Upper lobe of right lung (tissue), 1 donor: ENCODE results near the gene GPR137. TPM values are rescaled to one million over a fixed set of nuclear protein-coding genes. Genes with fewer than 3 reads are reported as not detected.
"Not testable (repeated sequence)": the region's sequence is repeated elsewhere in the genome, so short reads cannot be mapped to it uniquely, and the experiment has no call there.

Experiments
- ATAC-seq: fragments of 200-7000 bp; cut with Tn5 transposase; one replicate; pipeline ENCODE4 v1.9.1; 2020; ENCODE audit warnings: mild to moderate bottlenecking, moderate library complexity
- DNase-seq: peaks from one replicate; pipeline ENCODE4 v3.0.0-alpha.2; 2020
- H3K27ac ChIP-seq: fragments of 200-600 bp; one replicate; pipeline ENCODE4 v1.8.0; 2022
- H3K27me3 ChIP-seq: fragments of 200-600 bp; one replicate; pipeline ENCODE4 v1.8.0; 2022; ENCODE audit warnings: mild to moderate bottlenecking
- H3K36me3 ChIP-seq: fragments of 200-600 bp; one replicate; pipeline ENCODE4 v1.8.0; 2022
- H3K4me1 ChIP-seq: fragments of 200-600 bp; one replicate; pipeline ENCODE4 v1.8.0; 2022
- H3K4me3 ChIP-seq: fragments of 200-600 bp; one replicate; pipeline ENCODE4 v1.8.0; 2022; ENCODE audit warnings: mild to moderate bottlenecking
- H3K9me3 ChIP-seq: fragments of 200-600 bp; one replicate; pipeline ENCODE4 v1.8.0; 2022
- intact Hi-C: fragments of 100-400 bp; cut with DNase I; formaldehyde crosslinking; loops from one replicate; pipeline ENCODE4 v1.11.0; 2022
- total RNA-seq: library from RNA; stranded (reverse); fragmentation: NEBNext Ultra II Directional; extraction: Animal tissue kit (Norgen Biotek cat#: 25700); gene quantifications from one replicate; pipeline ENCODE4 v1.2.1, GENCODE V29; 2021
- TF ChIP-seq, protein P1 (sequence below): fragments of 200-600 bp; IDR thresholded peaks from one replicate; pipeline ENCODE4 v1.8.0; 2022; ENCODE audit warnings: antibody characterized with exemption
- donor health status: DM: no; HTN: yes; CAD: no; lungs with severe emphysema.

GPR137 gene
- total RNA-seq, 1 donor from 2014 or later: 38.6 TPM

DNA sequence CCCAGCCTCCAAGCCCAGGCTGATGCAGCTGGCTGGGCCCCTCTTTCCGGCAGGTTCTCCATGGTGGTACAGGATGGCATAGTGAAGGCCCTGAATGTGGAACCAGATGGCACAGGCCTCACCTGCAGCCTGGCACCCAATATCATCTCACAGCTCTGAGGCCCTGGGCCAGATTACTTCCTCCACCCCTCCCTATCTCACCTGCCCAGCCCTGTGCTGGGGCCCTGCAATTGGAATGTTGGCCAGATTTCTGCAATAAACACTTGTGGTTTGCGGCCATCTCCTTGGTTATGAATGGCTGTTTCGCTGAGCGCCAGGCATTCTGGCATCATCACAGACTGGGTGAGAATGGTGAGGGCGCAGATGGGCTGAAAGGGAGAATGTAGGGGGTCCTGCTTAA is 35.9 kb downstream of the GPR137 start:
- Histone ChIP-seq H3K27me3 (no peaks in the 10 kb centered on the region), H3K27ac (peak overlapping the region; percentile 65), H3K4me1 (peaks cover 14% of the 10 kb centered on the region), H3K4me3 (no peak overlapping the region), H3K36me3 (peaks cover 7% of the 10 kb centered on the region), H3K9me3 (no peaks in the 10 kb centered on the region)
- intact Hi-C loops: no loop called here
- ATAC-seq (peak; percentile 47), DNase-seq (peak; percentile 83)
- TF ChIP-seq, protein P1, sequence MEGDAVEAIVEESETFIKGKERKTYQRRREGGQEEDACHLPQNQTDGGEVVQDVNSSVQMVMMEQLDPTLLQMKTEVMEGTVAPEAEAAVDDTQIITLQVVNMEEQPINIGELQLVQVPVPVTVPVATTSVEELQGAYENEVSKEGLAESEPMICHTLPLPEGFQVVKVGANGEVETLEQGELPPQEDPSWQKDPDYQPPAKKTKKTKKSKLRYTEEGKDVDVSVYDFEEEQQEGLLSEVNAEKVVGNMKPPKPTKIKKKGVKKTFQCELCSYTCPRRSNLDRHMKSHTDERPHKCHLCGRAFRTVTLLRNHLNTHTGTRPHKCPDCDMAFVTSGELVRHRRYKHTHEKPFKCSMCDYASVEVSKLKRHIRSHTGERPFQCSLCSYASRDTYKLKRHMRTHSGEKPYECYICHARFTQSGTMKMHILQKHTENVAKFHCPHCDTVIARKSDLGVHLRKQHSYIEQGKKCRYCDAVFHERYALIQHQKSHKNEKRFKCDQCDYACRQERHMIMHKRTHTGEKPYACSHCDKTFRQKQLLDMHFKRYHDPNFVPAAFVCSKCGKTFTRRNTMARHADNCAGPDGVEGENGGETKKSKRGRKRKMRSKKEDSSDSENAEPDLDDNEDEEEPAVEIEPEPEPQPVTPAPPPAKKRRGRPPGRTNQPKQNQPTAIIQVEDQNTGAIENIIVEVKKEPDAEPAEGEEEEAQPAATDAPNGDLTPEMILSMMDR: no peak

DNA sequence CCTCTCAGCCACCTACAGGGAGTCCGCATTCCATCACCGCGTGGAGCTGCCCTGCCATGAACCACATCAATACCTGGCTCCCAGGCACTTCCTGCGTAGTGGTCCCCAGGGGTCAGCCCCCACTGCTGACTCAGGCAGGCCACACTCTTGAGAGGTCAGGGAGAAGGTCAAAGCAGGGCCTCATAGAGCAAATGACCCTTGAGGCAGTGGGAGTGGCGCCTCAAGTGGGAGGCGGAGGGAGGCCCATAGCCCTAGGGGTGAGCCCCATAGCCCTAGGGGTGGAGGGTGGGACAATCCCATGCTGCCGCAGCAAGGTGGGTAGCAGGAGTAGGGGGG is 37.2 kb downstream of the GPR137 start:
- Histone ChIP-seq H3K4me1 (peaks cover 12% of the 10 kb centered on the region), H3K4me3 (no peak overlapping the region), H3K36me3 (peaks cover 7% of the 10 kb centered on the region), H3K9me3 (no peaks in the 10 kb centered on the region), H3K27ac (no peak overlapping the region), H3K27me3 (no peaks in the 10 kb centered on the region)
- no peak for DNase-seq
- no peak for ATAC-seq
- intact Hi-C loops: no loop called here
- TF ChIP-seq, protein P1: no peak

DNA sequence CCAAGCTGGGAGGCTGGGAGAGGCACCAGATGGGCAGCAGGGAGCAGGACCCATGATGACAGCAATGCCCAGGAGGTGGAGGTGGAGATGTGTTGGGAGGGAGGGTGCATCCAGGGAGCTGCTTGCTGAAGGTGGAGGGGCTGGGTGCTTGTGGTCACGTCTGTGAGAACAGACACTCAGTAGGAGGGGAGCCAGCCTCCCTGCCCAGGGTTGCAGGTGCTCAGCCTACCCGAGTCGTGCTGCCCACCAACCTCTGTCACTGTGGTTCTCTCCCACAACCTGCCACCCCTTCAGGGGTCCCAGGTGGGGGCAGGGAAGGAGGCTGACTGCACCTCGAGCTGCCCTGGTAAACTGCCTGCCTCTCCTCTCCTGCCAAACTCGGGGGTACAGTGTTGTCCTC is 37.7 kb downstream of the GPR137 start:
- ATAC-seq (no peak), DNase-seq (peak; percentile 41)
- no peak overlapping the region for H3K4me3 ChIP-seq
- H3K36me3 ChIP-seq: peaks cover 7% of the 10 kb centered on the region
- intact Hi-C loops: no loop called here
- TF ChIP-seq, protein P1: no peak
- no peak overlapping the region for H3K27ac ChIP-seq
- H3K27me3 ChIP-seq: no peaks in the 10 kb centered on the region
- H3K9me3 ChIP-seq: no peaks in the 10 kb centered on the region
- H3K4me1 ChIP-seq: peaks cover 12% of the 10 kb centered on the region

DNA sequence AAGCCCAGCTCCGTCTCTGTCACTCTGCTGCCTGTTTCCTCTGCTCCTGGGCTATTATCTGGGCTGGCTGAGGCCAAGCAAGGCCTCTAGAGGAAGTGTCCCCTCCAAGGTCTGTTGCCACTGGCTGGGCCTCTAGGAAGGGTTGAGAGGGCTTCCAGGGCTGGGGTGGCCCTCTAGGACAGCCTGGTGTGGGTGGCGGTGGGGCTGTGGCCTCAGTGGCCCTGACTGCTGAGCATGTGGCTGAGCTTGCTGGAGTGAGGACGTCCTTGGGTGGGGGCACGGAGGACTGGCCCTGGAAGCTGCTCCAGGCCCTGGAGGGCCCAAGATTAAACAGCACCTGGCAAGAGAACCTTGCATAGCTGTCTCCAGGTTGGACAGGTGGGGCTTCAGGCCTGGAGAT is 38.3 kb downstream of the GPR137 start:
- DNase-seq: peak; percentile 46
- H3K27me3 ChIP-seq, intact Hi-C loops, H3K9me3 ChIP-seq, H3K27ac ChIP-seq, H3K4me3 ChIP-seq, H3K4me1 ChIP-seq, ATAC-seq, H3K36me3 ChIP-seq: not testable (repeated sequence)

DNA sequence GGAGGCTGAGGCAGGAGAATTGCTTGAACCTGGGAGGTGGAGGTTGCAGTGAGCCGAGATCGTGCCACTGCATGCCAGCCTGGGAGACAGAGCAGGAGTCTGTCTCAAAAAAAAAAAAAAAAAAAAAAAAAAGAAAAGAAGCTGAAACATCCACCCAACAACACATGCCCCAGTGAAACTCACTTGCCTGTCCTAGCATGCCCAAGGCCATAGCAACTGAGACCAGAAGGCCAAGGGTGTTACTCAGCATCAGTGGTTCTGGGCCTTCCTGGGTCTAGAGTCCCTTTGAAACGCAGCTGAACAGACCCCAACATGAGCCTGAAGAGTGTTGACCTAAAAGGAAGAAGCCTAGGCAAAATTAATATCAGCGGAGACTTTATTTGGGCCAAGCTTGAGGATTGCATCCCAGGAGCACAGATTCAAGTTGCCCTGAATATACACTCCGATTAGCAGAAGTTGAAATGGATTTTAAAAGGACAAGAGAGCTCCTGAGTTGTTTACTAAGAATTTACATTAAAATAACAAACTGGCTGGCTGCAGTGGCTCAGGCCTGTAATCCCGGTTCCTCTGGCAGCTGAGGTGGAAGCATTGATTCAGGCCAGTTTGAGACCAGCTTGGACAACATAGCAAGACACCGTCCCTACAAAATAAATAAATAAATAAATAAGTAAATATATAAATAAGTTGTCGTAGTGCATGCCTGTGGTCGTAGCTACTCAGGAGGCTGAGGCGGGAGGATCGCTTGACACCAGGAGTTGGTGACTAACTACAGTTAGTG is 39.2 kb downstream of the GPR137 start:
- no peak overlapping the region for H3K27ac ChIP-seq
- peaks cover 7% of the 10 kb centered on the region for H3K36me3 ChIP-seq
- no peak overlapping the region for H3K4me3 ChIP-seq
- no peak for DNase-seq
- no peak for ATAC-seq
- TF ChIP-seq, protein P1: no peak
- peaks cover 3% of the 10 kb centered on the region for H3K4me1 ChIP-seq
- intact Hi-C loops: no loop called here
- no peaks in the 10 kb centered on the region for H3K27me3 ChIP-seq
- H3K9me3 ChIP-seq: no peaks in the 10 kb centered on the region

DNA sequence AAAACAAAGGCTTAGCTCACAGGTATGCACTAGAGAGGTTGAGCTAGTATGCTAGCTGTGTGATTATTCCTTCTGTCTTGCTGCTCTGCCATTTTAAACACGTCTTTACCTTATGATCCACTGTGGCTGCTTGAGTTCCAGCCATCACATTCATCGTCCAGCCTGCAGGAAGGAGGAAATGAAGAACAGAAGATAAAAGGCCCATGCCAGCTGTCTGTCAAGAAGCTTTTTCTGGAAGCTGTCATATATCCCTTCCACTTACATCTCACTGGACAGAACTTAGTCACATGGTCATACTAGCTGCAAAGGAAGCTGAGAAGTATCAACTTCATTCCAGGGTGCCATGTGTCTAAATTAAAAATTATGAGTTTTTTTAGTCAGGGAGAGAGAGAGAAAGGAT is 41.7 kb downstream of the GPR137 start:
- intact Hi-C loops: no loop called here
- DNase-seq (no peak), ATAC-seq (no peak)
- Histone ChIP-seq H3K4me3 (no peak overlapping the region), H3K27ac (no peak overlapping the region), H3K9me3 (no peaks in the 10 kb centered on the region), H3K27me3 (no peaks in the 10 kb centered on the region), H3K36me3 (peaks cover 3% of the 10 kb centered on the region), H3K4me1 (peaks cover 13% of the 10 kb centered on the region)
- TF ChIP-seq, protein P1: no peak
